Measurements from ENCODE around the gene RMC1.

The RMC1 gene

GRCh38 chr18:23537274-23537673, 34.0 kb downstream of the RMC1 start:
- TF ChIP-seq FOXP2 (optimal IDR thresholded peaks at IDR 0.05; ENCODE audit: borderline replicate concordance, extremely low read depth, extremely low read length, insufficient read depth) = no peak
- TF ChIP-seq, protein P1, sequence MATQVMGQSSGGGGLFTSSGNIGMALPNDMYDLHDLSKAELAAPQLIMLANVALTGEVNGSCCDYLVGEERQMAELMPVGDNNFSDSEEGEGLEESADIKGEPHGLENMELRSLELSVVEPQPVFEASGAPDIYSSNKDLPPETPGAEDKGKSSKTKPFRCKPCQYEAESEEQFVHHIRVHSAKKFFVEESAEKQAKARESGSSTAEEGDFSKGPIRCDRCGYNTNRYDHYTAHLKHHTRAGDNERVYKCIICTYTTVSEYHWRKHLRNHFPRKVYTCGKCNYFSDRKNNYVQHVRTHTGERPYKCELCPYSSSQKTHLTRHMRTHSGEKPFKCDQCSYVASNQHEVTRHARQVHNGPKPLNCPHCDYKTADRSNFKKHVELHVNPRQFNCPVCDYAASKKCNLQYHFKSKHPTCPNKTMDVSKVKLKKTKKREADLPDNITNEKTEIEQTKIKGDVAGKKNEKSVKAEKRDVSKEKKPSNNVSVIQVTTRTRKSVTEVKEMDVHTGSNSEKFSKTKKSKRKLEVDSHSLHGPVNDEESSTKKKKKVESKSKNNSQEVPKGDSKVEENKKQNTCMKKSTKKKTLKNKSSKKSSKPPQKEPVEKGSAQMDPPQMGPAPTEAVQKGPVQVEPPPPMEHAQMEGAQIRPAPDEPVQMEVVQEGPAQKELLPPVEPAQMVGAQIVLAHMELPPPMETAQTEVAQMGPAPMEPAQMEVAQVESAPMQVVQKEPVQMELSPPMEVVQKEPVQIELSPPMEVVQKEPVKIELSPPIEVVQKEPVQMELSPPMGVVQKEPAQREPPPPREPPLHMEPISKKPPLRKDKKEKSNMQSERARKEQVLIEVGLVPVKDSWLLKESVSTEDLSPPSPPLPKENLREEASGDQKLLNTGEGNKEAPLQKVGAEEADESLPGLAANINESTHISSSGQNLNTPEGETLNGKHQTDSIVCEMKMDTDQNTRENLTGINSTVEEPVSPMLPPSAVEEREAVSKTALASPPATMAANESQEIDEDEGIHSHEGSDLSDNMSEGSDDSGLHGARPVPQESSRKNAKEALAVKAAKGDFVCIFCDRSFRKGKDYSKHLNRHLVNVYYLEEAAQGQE (IDR thresholded peaks at IDR 0.05; ENCODE audit: insufficient read depth in 1 of 2, low read depth in 2 of 2, low read length in 2 of 2) = no peak
- no peak for TF ChIP-seq POLR2AphosphoS5 (IDR thresholded peaks at IDR 0.05; ENCODE audit: low read depth, low read length)
- TF ChIP-seq TAF1 (IDR thresholded peaks at IDR 0.05; ENCODE audit: borderline replicate concordance, insufficient read depth, low read length) = no peak
- no peak for TF ChIP-seq SIN3A (IDR thresholded peaks at IDR 0.05; ENCODE audit: borderline replicate concordance, insufficient read depth, low read length)

DNA sequence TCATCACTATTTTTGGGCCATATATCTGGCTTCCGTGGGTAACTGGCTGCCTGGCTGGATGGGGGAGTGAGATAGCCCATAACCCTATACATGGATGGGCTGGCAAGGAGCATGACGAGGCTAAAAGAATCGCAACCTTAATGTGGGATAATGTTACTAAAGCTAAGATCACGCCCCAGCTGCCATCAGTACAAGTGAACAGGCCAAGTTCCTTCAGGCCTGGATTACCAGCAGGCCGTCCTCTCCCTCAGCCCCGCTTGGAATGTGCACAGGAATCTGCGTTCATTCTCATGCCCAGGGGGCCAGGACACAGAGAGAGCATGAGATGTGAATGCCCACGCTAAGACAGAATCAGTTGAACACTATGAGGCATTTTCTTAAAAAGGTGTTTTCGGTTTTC, 34.7 kb downstream of the RMC1 start:
- TF ChIP-seq TAF1 (IDR thresholded peaks at IDR 0.05; ENCODE audit: borderline replicate concordance, insufficient read depth, low read length) (no peak), FOXP2 (optimal IDR thresholded peaks at IDR 0.05; ENCODE audit: borderline replicate concordance, extremely low read depth, extremely low read length, insufficient read depth) (no peak)

DNA sequence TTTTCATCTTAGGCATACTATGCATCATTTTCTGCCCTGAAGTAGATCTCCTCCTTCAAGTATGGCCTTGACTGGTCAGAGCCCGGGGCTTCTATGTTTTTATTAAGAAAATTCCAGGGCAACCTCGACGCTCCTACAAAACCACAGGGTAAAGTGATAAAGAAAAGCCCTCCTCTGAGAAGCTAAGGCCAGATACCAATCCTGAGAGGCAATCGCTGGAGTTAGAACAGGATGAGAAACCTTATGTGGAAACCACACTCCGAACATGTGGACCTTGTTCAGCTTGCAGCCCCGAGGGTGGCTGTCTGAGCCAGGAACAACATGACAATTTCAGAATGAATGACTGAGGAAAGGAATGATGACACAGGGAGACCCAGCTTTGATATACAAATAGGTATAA, 35.6 kb downstream of the RMC1 start:
- no peak for TF ChIP-seq FOXP2 (optimal IDR thresholded peaks at IDR 0.05; ENCODE audit: borderline replicate concordance, extremely low read depth, extremely low read length, insufficient read depth)
- TF ChIP-seq, protein P1 (IDR thresholded peaks at IDR 0.05; ENCODE audit: insufficient read depth in 1 of 2, low read depth in 2 of 2, low read length in 2 of 2) = no peak
- TF ChIP-seq POLR2AphosphoS5 (IDR thresholded peaks at IDR 0.05; ENCODE audit: low read depth, low read length) = no peak
- TF ChIP-seq SIN3A (IDR thresholded peaks at IDR 0.05; ENCODE audit: borderline replicate concordance, insufficient read depth, low read length) = no peak
- TF ChIP-seq TAF1 (IDR thresholded peaks at IDR 0.05; ENCODE audit: borderline replicate concordance, insufficient read depth, low read length) = no peak

- TF ChIP-seq, protein P1 (IDR thresholded peaks at IDR 0.05; ENCODE audit: insufficient read depth in 1 of 2, low read depth in 2 of 2, low read length in 2 of 2) = no peak
- no peak for TF ChIP-seq POLR2AphosphoS5 (IDR thresholded peaks at IDR 0.05; ENCODE audit: low read depth, low read length)
These were observed 36.0 kb downstream of the RMC1 start for GRCh38 chr18:23539296-23539695.

DNA sequence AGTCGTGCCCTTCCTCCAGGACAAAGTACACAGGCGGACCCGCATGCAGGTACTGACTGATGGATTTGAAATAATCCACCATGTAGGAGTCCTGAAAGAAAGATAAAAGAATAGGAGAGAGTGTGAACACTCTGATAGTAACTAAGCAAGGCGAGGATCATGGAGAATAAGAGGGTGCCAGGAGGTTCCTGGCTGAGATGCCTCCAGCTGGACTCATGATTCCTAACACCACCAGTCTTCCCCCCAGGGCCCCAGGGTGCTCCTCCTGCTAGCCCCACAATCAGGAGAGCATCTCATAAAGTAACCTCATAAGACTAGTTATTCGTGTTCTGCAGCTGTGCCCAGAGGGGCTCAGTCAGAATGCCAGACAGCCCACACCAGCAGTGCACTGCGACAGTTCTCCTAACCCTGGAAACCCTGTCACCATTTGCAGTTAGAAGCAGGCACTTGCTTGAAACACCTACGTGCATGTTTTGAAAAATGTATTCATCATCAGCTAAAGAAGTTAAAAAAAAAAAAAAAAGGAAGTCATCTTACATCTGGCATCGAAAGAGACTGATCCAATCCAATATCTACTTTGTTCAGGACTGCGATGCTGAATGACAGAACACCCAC, 36.7 kb downstream of the RMC1 start:
- TF ChIP-seq SIN3A (IDR thresholded peaks at IDR 0.05; ENCODE audit: borderline replicate concordance, insufficient read depth, low read length) (no peak), POLR2AphosphoS5 (IDR thresholded peaks at IDR 0.05; ENCODE audit: low read depth, low read length) (no peak), FOXP2 (optimal IDR thresholded peaks at IDR 0.05; ENCODE audit: borderline replicate concordance, extremely low read depth, extremely low read length, insufficient read depth) (no peak), TAF1 (IDR thresholded peaks at IDR 0.05; ENCODE audit: borderline replicate concordance, insufficient read depth, low read length) (no peak)
- TF ChIP-seq, protein P1 (IDR thresholded peaks at IDR 0.05; ENCODE audit: insufficient read depth in 1 of 2, low read depth in 2 of 2, low read length in 2 of 2) = no peak
